ENCODE measurements around the gene GRK2.
"Not testable (repeated sequence)": the region's sequence is repeated elsewhere in the genome, so short reads cannot be mapped to it uniquely, and the experiment has no call there.

Gene GRK2

GRCh38 chr11:67266449-67267187, at the start of gene GRK2:
Gene GRK2, plus strand, starts transcription at chr11:67266473. Its CDS starts 227 bp downstream, at chr11:67266700.
- no peak for DNase-seq (ENCODE audit: low read depth in 2 of 2)

GRCh38 chr11:67227726-67228125, 38.5 kb upstream of the GRK2 start:
- DNase-seq (ENCODE audit: low read depth in 2 of 2), result no peak

- no peak for DNase-seq (ENCODE audit: low read depth in 2 of 2)
Observed at GRCh38 chr11:67230406-67230805, 35.9 kb upstream of the GRK2 start.

- DNase-seq (ENCODE audit: low read depth in 2 of 2), result no peak
Observed at GRCh38 chr11:67230886-67231285, 35.4 kb upstream of the GRK2 start.

DNA sequence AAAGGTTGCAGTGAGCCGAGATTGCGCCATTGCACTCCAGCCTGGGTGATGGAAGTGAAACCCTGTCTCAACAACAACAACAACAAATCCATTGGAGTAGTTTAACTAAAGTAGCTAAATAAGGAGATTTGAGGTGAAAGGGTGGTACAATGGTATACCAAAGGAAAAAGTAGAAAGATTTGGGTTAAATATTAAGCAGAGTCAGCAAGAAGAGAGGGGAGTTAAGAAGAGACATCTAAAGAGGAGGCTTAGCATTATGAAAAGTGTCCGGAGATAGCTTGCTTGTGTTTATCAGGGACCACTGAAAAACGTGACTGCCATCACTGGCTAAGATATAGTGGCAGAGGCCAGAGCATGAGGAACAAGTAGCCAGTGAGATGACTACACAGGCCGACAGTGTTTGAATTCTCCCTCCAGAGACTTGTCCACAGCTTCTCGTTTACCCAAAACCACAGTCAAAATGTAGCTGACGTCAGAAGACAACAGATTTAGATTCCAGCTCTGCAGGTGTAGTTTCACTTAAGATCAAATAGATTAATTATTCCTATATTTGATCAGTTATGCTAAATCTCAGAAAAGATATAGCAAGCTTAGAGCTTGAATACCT, 32.6 kb upstream of the GRK2 start:
- DNase-seq (ENCODE audit: low read depth in 2 of 2), result no peak

- not testable (repeated sequence) for DNase-seq (ENCODE audit: low read depth in 2 of 2)
Observed at GRCh38 chr11:67234571-67234970, 31.7 kb upstream of the GRK2 start.

DNA sequence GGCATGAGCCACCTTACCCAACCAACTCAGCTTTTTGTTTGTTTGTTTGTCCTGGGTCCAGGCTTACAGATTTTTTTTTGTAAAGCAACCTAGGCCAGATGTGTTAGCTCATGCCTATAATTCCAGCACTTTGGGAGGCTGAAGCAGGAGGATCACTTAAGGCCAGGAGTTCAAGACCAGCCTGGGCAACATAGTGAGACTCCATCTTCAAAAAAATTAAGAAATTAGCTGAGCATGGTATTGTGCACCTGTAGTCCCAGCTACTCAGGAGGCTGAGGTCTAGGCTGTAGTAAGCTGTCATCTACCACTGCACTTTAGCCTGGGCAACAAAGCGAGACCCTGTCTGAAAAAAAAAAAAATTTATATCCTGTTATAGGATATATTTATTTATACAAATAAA, 28.7 kb upstream of the GRK2 start:
- no peak for DNase-seq (ENCODE audit: low read depth in 2 of 2)

DNA sequence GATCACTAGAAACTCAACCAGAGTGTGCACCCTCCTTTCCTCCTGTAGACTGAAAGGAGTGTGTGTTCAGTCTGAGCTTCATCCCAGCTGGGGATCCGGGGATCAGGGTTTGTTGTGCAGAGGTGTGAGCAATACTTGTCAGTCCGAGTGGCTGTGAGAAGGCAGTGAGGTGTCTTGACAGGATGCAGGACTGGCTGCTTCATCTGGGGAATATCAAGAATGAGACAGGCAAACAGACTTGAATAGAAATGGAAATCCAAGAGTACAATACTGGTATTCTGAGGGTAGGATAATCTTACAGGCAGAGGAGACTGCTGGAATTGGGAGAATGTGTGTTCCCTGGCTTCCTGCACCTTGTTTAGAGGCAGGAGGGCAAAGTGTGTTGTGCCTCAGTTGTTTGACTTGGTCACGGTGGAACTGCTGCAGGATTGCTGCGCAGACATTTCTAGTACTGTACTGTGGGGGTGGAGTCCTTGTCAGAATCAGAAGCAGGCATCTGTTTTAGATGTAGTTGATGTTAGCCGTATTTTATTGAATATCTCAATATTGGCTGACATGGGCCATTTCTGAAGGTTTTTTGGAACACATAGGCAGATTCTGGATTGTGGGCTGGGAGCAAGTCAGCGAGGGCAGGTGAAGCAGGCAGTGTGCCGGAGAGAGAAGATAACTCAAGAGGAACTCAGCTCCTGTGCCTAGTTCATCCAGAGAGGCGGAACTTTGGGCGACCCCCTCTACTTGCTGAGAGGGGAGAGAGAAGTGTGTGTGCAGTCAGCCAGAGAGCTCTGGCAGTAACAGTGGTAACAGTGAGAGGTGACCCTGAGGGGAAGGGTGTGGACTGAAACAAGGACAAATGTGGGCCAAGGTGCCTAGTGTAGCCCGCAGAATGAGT, 27.1 kb upstream of the GRK2 start:
- DNase-seq (ENCODE audit: low read depth in 2 of 2), result no peak

DNA sequence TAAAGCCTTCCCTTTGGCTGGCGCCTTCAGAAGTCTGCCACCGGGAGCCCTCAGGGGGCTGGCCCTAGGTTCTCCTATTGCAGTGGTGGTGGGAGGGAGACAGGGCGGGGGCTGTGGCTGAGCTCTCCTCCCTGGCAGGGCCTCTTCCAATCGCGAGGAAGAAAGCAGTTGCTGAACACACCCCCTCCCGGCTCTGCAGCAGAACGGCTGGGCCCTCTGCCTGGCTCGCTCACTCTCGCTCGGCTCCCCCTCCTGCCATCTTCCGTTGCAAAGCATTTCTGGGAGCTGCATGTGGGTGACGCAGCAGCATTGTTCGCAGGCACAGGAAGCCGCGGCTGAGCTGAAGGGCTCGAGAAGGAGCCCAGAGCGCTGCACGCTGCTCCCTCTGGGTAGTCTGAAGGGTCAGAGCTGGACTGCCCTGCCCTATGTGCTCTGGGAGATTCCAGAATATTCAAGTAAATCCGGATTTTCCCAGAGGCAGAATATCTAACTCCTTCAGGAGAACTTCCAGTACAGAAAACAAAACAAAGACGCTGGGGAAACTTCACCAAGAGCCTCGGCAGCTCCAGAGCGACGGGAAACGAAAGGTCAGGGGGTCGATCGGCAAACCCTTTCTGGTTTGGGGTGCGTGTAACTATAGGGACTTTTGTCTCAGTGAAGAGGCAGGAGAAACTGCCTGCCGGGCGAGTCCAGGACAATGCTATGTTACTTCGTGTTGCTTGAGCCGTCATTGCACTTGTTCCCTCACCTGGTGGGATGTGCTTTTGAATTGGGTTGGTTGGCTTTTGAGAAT, 26.3 kb upstream of the GRK2 start:
- peak; percentile 91 to 93 for DNase-seq (ENCODE audit: low read depth in 2 of 2)

- DNase-seq (ENCODE audit: low read depth in 2 of 2), result peak; percentile 68 to 69
Observed at GRCh38 chr11:67240576-67241389, 25.5 kb upstream of the GRK2 start.

- no peak for DNase-seq (ENCODE audit: low read depth in 2 of 2)
Observed at GRCh38 chr11:67242548-67242947, 23.7 kb upstream of the GRK2 start.

GRCh38 chr11:67243051-67243450, 23.2 kb upstream of the GRK2 start:
- no peak for DNase-seq (ENCODE audit: low read depth in 2 of 2)

- no peak for DNase-seq (ENCODE audit: low read depth in 2 of 2)
Observed at GRCh38 chr11:67245046-67245445, 21.2 kb upstream of the GRK2 start.

DNA sequence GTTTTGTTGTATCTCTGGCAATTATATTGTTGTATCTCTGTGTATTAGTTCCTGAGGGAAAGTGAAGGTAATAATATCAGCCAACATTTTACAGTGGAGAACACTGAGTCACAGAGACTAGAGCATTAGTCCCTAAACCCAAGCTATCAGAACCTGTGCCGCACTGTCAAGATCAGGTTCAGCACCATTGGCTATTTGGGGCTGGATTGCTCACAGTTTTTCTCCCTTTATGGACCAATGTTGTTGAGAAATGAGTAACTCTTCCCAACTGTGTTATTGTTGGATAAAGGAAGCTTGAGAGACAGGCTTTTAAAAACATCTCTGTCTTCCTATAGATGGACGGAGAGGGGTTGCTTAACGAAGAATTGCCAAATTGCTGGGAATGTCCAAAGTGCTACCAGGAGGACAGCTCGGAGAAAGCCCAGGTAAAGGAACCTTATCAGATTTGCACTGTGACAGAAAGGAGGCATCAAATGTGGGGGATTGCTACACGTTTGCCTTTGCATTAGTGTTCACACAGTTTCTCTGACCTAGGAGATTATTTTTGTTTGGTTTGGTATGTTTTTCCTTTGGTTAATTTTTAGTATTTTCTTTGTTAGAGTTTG, 18.2 kb upstream of the GRK2 start:
- no peak for DNase-seq (ENCODE audit: low read depth in 2 of 2)

GRCh38 chr11:67248653-67249052, 17.6 kb upstream of the GRK2 start:
- no peak for DNase-seq (ENCODE audit: low read depth in 2 of 2)

DNA sequence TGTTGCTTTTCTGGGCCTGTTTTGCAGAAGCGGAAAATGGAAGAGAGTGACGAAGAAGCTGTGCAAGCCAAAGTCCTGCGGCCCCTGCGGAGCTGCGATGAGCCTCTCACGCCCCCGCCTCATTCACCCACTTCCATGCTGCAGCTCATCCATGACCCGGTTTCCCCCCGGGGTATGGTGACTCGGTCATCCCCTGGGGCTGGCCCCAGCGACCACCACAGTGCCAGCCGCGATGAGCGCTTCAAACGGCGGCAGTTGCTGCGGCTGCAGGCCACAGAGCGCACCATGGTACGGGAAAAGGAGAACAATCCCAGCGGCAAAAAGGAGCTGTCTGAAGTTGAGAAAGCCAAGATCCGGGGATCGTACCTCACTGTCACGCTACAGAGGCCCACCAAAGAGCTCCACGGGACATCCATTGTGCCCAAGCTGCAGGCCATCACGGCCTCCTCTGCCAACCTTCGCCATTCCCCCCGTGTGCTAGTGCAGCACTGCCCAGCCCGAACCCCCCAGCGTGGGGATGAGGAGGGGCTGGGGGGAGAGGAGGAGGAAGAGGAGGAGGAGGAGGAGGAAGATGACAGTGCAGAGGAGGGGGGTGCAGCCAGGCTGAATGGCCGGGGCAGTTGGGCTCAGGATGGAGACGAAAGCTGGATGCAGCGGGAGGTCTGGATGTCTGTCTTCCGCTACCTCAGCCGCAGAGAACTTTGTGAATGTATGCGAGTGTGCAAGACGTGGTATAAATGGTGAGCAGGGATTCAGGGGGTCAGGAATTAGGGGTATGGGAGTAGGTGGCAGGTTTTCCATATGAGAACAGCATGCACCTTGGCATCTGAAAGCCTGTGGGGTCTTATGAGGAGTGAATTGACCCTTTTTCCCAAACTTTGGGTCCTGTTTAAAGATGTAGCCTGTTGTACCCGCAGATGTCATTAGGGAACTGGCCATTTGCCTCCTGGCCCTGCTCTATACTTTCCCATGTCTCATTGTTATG, 15.9 kb upstream of the GRK2 start:
- DNase-seq (ENCODE audit: low read depth in 2 of 2), result no peak

GRCh38 chr11:67251841-67252240, 14.4 kb upstream of the GRK2 start:
- DNase-seq (ENCODE audit: low read depth in 2 of 2), result no peak

DNA sequence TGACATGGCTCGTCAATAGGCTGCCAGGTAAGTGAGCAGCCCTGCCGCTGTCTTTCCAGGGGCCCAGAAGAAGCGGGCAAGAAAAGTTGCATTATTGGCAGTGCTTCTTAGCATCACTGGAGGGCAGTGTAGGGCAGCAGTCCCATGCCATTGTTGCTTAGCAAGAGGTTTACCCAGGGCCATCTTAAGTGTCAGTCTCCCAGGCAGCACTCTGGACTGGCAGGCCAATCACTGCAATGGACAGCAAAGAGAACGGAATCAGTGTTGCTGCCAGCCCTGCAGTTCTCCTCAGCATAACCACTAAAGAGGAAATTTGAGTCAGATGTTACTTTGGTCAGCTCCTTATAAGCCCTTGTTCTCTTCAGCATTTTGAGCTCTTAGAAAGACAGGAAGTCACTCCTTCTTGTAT, 13.4 kb upstream of the GRK2 start:
- no peak for DNase-seq (ENCODE audit: low read depth in 2 of 2)

All from stimulated activated CD8-positive, alpha-beta memory T cell treated with anti-CD3 and anti-CD28 coated beads, Interleukin-2, amount 100 ng/mL, for 48 hours (primary cell).